Activated CD4-positive, alpha-beta T cell treated with anti-CD3 and anti-CD28 coated beads for 36 hours (primary cell): Measurements from ENCODE around the gene TIMM21. TPM values are rescaled to one million over a fixed set of nuclear protein-coding genes. Genes with fewer than 3 reads are reported as not detected.

Source experiments
- ATAC-seq: fragments of 200-7000 bp; cut with Tn5 transposase; one replicate; pipeline ENCODE4 v1.10.0; 2021; ENCODE audit warnings: mild to moderate bottlenecking, moderate library complexity
- CTCF ChIA-PET: fragments of 350-600 bp; sonication (Branson Sonifier 250); formaldehyde crosslinking; loops from one replicate; lab custom pipeline; 2021; ENCODE audit warnings: antibody characterized with exemption; lab: Charles Lee
- POLR2A ChIA-PET: fragments of 350-600 bp; sonication (Branson Sonifier 250); formaldehyde crosslinking; loops from one replicate; lab custom pipeline; 2021; ENCODE audit warnings: antibody characterized with exemption, inconsistent platforms; lab: Charles Lee
- DNase-seq: peaks from one replicate; pipeline ENCODE4 v3.0.0-alpha.2; 2020
- H3K27ac Mint-ChIP-seq: one replicate; pipeline ENCODE4 v1.8.0; 2021; ENCODE audit warnings: mixed read lengths
- H3K27me3 Mint-ChIP-seq: one replicate; pipeline ENCODE4 v1.8.0; 2021; ENCODE audit warnings: mixed read lengths
- H3K36me3 Mint-ChIP-seq: one replicate; pipeline ENCODE4 v1.8.0; 2021; ENCODE audit warnings: low read depth, mixed read lengths
- H3K4me1 Mint-ChIP-seq: one replicate; pipeline ENCODE4 v1.8.0; 2021; ENCODE audit warnings: mixed read lengths
- H3K4me3 Mint-ChIP-seq: one replicate; pipeline ENCODE4 v1.8.0; 2021; ENCODE audit warnings: mild to moderate bottlenecking, moderate library complexity, mixed read lengths
- H3K9me3 Mint-ChIP-seq: one replicate; pipeline ENCODE4 v1.8.0; 2021; ENCODE audit warnings: low read depth, mixed read lengths
- intact Hi-C, 2 experiments: fragments of 100-400 bp; cut with DNase I in 1 of 2; cut with micrococcal nuclease in 1 of 2; formaldehyde crosslinking; loops; one replicate each; pipeline versions ENCODE4 v1.14.2 to v1.15.1; 2022 to 2024; cut with DNase I, micrococcal nuclease
- total RNA-seq, 2 experiments: library from RNA; stranded (reverse); gene quantifications; one replicate each; pipeline ENCODE4 v1.2.3, GENCODE V29; 2021

Gene TIMM21
- total RNA-seq, 2 experiments from 2014 or later = 36.9 to 52.8 TPM

DNA sequence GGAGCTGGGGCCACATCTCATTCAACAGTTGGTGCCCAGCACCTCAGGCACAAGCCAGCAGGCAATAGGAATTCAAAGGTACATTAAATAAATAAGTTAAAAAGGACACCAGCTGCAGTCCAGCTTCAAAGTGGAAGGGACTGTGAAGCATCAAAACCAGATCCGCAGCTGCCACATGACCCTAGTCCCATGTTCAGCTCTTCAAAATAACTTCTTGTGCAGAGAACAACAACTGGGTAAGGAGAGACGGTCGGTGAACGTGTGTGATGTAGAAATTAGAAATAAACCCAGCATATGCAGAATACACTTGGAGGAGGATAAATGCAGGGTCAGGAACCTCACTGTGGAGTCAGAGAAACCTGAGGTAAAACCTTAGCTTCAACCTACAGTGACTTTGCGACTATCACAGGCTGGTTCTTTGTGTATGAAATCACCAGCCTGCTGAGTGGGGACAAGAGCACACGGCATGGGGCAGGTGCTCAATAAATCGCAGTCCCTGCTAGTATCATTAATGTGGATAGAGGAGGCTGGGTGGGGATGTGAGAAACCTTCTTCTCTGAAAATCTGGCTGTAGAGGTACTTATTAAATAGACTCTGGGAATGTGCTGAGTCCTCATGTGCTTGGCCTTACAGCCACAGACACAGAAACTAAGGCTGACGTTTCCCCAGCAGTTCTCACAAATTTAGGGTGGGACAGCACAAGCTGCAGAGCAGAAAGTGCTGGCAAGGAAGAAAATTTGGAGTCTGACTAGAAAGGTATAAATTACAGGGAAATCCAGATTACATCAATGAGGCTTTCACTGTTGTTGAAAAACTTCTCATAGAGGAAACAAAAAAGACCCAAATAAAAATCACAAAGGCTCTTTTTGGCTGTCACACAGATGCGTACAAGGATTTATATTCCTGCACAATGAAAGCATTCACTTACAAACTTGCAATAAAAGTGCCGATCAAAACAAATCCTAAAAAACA is 21.4 kb upstream of the TIMM21 start:
- H3K9me3 Mint-ChIP-seq = no peaks in the 10 kb centered on the region
- no peaks in the 10 kb centered on the region for H3K27me3 Mint-ChIP-seq
- no peaks in the 10 kb centered on the region for H3K36me3 Mint-ChIP-seq
- POLR2A ChIA-PET = no interaction called here
- CTCF ChIA-PET = interaction anchor here (1.5 kb wide), 1 partner anchor 45 kb away, joined by 3 read pairs; no protein-coding TSS in a partner anchor
- no peak overlapping the region for H3K4me3 Mint-ChIP-seq
- ATAC-seq (no peak), DNase-seq (no peak)
- H3K4me1 Mint-ChIP-seq = peaks cover 2% of the 10 kb centered on the region
- no peak overlapping the region for H3K27ac Mint-ChIP-seq
- intact Hi-C loops = no loop called here

DNA sequence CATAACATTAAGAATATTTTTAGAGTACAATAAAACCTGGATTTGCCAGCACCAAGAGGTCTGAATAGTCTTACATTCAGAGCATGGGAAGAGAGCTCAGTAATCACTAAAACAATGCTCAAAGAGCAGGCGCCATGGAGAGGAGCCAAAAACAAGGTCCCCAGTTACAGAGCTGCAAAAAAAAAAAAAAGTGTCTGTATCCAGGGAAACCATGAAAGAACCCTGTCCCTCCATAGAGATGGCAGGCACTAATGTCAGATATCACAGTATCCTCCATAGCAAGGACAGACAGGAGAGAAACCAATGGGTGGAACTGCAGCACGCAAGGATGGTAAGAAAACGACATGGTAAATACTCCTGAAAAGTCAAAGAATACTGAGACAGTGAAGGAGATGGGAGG is 20.2 kb upstream of the TIMM21 start:
- Mint-ChIP-seq H3K4me1 (peaks cover 2% of the 10 kb centered on the region), H3K27ac (no peak overlapping the region), H3K4me3 (no peak overlapping the region), H3K36me3 (no peaks in the 10 kb centered on the region), H3K9me3 (no peaks in the 10 kb centered on the region), H3K27me3 (no peaks in the 10 kb centered on the region)
- intact Hi-C loops = no loop called here
- ChIA-PET POLR2A (no interaction called here), CTCF (interaction anchor here (1.5 kb wide), 1 partner anchor 46 kb away, joined by 3 read pairs; no protein-coding TSS in a partner anchor)
- ATAC-seq (no peak), DNase-seq (no peak)

DNA sequence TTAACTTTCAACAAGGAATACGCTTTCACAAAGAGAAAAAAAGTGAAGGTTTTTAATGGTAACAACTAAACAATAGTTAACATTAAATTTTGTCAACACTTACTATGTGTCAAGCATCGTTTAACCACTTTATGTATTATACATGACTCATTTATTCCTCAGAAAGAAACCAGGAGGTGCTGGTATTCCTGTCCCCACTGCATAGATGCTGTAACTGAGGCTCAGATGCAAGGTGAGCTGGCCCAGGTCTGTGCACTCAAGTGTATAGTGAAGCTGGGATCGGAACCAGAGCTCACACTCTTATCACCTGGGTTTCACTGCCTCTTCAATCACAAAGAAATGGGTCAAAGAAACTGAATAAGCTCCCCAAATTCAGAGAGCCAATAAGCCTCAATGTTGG is 17.2 kb upstream of the TIMM21 start:
- ChIA-PET CTCF (interaction anchor here (1.1 kb wide), 1 partner anchor 9 kb away, joined by 3 read pairs; no protein-coding TSS in a partner anchor), POLR2A (no interaction called here)
- H3K27me3 Mint-ChIP-seq = no peaks in the 10 kb centered on the region
- no peak overlapping the region for H3K4me3 Mint-ChIP-seq
- H3K9me3 Mint-ChIP-seq = no peaks in the 10 kb centered on the region
- ATAC-seq = peak; percentile 60
- DNase-seq = no peak
- no peaks in the 10 kb centered on the region for H3K36me3 Mint-ChIP-seq
- intact Hi-C loops = no loop called here
- H3K4me1 Mint-ChIP-seq = peaks cover 2% of the 10 kb centered on the region
- no peak overlapping the region for H3K27ac Mint-ChIP-seq

DNA sequence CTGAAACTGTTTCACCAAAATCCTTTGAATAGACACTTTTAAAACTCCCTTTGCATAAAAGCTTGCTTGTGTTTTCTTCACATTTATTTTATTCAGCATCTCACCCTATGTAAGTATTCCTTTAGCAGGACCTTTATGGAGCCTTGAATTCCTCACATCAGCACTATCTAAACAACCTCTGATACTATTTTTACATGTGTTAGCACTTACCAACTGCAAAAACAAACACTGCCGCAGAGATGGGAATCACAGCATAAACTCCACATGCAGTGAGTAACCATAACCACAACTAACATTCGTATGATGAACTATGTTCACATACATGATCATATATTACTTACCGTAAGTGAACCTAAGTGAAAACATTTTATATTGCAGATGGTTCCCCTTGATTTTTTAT is 16.1 kb upstream of the TIMM21 start:
- Mint-ChIP-seq H3K27me3 (peaks cover 2% of the 10 kb centered on the region), H3K4me1 (peaks cover 2% of the 10 kb centered on the region), H3K27ac (no peak overlapping the region), H3K4me3 (no peak overlapping the region), H3K36me3 (no peaks in the 10 kb centered on the region), H3K9me3 (no peaks in the 10 kb centered on the region)
- no peak for DNase-seq
- intact Hi-C loops = no loop called here
- POLR2A ChIA-PET = no interaction called here
- ATAC-seq = no peak
- CTCF ChIA-PET = no interaction called here

DNA sequence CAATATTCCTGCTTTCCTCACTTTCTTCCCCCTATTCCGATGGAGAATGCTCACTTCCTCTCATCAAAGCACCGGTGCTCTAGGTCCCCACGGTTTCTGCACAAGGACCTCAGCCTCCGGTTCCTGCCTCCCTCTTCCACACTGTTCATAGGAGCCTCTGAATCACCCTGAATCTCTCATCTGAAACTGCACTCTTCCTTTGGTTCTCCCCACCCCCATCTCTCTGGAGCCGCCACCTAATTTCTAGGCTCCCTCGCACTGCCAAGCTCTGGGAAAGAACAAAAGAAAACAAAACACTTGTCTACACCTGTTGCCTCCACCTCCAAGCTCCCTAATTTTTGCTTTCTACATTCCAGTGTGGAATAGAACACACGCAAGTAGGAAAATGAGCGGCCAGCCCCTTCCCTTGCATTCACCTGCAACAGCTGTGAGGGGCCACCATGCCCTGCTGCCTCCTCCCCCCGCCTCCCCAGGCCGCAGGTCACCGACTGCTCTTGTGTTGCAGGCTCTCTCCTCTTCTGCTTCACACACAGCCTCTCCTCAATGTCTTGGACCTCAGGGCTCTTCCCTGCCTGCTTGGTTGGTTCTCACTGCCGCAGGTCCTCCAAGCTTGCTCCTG is 10.3 kb upstream of the TIMM21 start:
- H3K36me3 Mint-ChIP-seq = no peaks in the 10 kb centered on the region
- peak overlapping the region; percentile 52 for H3K27ac Mint-ChIP-seq
- peaks cover 10% of the 10 kb centered on the region for H3K27me3 Mint-ChIP-seq
- POLR2A ChIA-PET = interaction anchor here (1.2 to 1.6 kb wide), 2 partner anchors 11 to 152 kb away, joined by 3 to 6 read pairs; no protein-coding TSS in a partner anchor
- no peaks in the 10 kb centered on the region for H3K9me3 Mint-ChIP-seq
- intact Hi-C loops = loop anchor here in 1 of 2 experiments (5.0 kb wide), 1 partner anchor 96 kb away; no protein-coding TSS in a partner anchor
- CTCF ChIA-PET = interaction anchor here (0.7 kb wide), 1 partner anchor 55 kb away, joined by 3 read pairs; no protein-coding TSS in a partner anchor
- DNase-seq (no peak), ATAC-seq (no peak)
- H3K4me3 Mint-ChIP-seq = no peak overlapping the region
- peaks cover 39% of the 10 kb centered on the region for H3K4me1 Mint-ChIP-seq

DNA sequence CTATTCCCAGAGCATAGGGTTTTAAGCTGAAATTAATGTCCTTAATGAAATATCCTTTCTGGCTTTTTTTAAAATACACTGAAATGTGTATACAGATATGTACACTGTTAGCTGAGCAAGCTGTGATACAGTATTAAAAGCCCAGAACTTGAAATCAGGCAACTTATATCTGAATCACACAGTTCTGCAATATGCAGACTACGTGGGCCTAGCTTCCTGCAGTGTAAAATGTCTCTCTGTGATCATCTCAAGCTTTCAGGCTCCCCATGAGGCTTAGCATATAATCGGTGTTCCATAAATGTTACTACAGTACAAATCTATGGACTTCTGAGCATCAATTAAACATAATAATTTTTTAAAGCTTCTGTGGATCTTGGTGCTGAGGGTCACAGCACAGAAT is 8.9 kb upstream of the TIMM21 start:
- peak; percentile 22 for DNase-seq
- intact Hi-C loops = loop anchor here in 1 of 2 experiments (5.0 kb wide), 1 partner anchor 97 kb away; no protein-coding TSS in a partner anchor
- H3K27me3 Mint-ChIP-seq = peaks cover 10% of the 10 kb centered on the region
- peaks cover 39% of the 10 kb centered on the region for H3K4me1 Mint-ChIP-seq
- no peak overlapping the region for H3K4me3 Mint-ChIP-seq
- POLR2A ChIA-PET = interaction anchor here (1.1 to 1.6 kb wide), 3 partner anchors 10 to 57 kb away, joined by 3 read pairs; no protein-coding TSS in a partner anchor
- no peaks in the 10 kb centered on the region for H3K9me3 Mint-ChIP-seq
- CTCF ChIA-PET = interaction anchor here (0.7 to 1.4 kb wide), 6 partner anchors 13 to 172 kb away, joined by 3 to 9 read pairs (median 3); no protein-coding TSS in a partner anchor
- no peaks in the 10 kb centered on the region for H3K36me3 Mint-ChIP-seq
- H3K27ac Mint-ChIP-seq = peak overlapping the region; percentile 92
- ATAC-seq = peak; percentile 72

DNA sequence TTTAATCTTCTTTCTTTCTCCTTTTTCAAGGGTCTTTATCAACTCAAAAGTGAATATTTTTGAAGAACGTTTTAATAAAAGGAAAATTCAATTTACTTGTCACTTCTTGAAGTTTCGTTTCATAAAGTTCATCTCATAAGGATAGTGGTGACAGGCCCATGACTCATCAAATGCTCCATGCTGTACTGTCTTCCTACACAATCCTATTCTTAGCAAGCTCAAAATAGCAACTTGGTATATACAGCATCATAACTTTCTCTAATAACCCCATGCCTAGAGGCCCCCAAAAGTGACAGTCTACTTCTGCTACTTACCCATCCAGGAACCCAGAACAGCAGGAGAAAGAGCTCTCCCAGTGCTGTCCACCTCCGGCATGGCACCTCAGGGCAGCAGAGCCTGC is 8.4 kb upstream of the TIMM21 start:
- DNase-seq (peak; percentile 70), ATAC-seq (peak; percentile 95)
- Mint-ChIP-seq H3K27me3 (peaks cover 10% of the 10 kb centered on the region), H3K4me3 (peak overlapping the region; percentile 50), H3K36me3 (no peaks in the 10 kb centered on the region), H3K4me1 (peaks cover 39% of the 10 kb centered on the region), H3K9me3 (no peaks in the 10 kb centered on the region), H3K27ac (peak overlapping the region; percentile 92)
- ChIA-PET CTCF (interaction anchor here (0.8 to 1.4 kb wide), 6 partner anchors 9 to 171 kb away, joined by 3 to 9 read pairs (median 3); no protein-coding TSS in a partner anchor), POLR2A (interaction anchor here (1.1 to 1.2 kb wide), 2 partner anchors 12 to 57 kb away, joined by 3 read pairs; no protein-coding TSS in a partner anchor)
- intact Hi-C loops = loop anchor here (1.0 to 5.0 kb wide), 2 partner anchors 8 to 98 kb away; partner anchors contain the start of gene TIMM21 (in 2 of the 2)

DNA sequence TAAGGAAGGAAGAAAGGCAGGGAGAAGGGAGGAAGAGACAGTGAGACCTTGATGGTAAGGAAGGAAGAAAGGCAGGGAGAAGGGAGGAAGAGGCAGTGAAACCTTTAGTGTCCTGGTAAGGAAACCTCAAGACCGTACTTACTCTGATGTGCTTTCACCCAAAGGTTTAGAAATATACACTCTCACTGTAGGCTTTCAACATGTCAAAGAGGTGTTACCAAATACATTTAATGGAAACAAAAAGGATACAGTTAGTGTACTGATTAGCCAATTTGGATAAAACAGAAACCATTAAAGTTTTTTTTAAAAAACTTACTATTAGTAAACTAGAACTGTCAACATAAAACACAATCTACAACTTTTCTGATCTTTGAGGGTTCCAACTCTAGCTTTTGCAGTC is 7.7 kb upstream of the TIMM21 start:
- no peak overlapping the region for H3K27ac Mint-ChIP-seq

DNA sequence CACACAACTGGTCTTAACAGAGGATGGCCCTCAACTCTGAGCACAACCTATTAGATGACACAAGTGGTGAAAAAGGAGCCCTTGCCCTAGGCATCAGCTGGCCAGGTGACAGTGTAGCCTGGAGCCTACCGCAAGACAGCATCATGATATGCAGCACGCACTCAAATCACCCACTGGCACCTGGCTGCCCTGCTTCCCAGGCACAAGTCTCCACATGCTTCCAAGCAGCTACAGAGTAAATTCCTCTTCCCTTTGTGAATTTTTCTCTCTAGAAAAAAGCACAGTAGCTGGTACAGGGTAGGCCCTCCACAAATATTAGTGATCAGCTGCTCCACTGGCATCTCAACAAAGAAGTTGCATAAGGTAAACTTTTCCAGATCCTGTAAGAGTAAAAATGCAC is 6.7 kb upstream of the TIMM21 start:
- no peak overlapping the region for H3K27ac Mint-ChIP-seq
- ATAC-seq (no peak), DNase-seq (no peak)
- H3K4me3 Mint-ChIP-seq = no peak overlapping the region
- no peaks in the 10 kb centered on the region for H3K9me3 Mint-ChIP-seq
- intact Hi-C loops = no loop called here
- POLR2A ChIA-PET = no interaction called here
- CTCF ChIA-PET = no interaction called here
- H3K36me3 Mint-ChIP-seq = no peaks in the 10 kb centered on the region
- peaks cover 10% of the 10 kb centered on the region for H3K27me3 Mint-ChIP-seq
- H3K4me1 Mint-ChIP-seq = peaks cover 39% of the 10 kb centered on the region

More for the DNA sequence above, 7.7 kb upstream of the TIMM21 start:
- Mint-ChIP-seq H3K9me3 (no peaks in the 10 kb centered on the region), H3K4me3 (no peak overlapping the region), H3K4me1 (peaks cover 39% of the 10 kb centered on the region), H3K36me3 (no peaks in the 10 kb centered on the region), H3K27me3 (peaks cover 10% of the 10 kb centered on the region)
- ChIA-PET POLR2A (interaction anchor here (1.1 to 1.2 kb wide), 2 partner anchors 11 to 58 kb away, joined by 3 read pairs; no protein-coding TSS in a partner anchor), CTCF (interaction anchor here (1.3 kb wide), 1 partner anchor 9 kb away, joined by 3 read pairs; no protein-coding TSS in a partner anchor)
- intact Hi-C loops = loop anchor here (1.0 kb wide), 1 partner anchor 8 kb away; the partner anchor contains the start of gene TIMM21 (in 2 of the 2)
- DNase-seq (no peak), ATAC-seq (peak; percentile 30)

DNA sequence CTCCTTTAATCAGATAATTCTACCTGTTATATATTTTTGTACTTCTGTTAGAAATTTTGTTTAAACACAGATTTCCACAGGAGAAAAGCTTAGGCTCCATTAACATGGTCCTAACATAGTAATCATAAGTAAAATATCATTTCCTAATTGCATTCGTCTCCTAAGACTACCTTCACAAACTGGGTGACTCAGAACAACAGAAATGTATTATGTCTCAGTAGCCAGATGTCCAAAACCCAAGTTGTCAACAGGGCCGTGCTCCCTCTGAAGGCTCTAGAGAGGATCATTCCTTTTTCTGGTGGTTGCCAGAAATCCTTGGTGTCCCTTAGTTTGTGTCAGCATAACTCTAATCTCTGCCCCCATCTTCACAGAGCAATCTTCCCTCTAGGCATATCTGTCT is 6.1 kb upstream of the TIMM21 start:
- H3K4me3 Mint-ChIP-seq = no peak overlapping the region
- intact Hi-C loops = no loop called here
- CTCF ChIA-PET = no interaction called here
- H3K4me1 Mint-ChIP-seq = peaks cover 43% of the 10 kb centered on the region
- POLR2A ChIA-PET = no interaction called here
- no peak for ATAC-seq
- no peak overlapping the region for H3K27ac Mint-ChIP-seq
- H3K9me3 Mint-ChIP-seq = no peaks in the 10 kb centered on the region
- peaks cover 8% of the 10 kb centered on the region for H3K27me3 Mint-ChIP-seq
- DNase-seq = no peak
- no peaks in the 10 kb centered on the region for H3K36me3 Mint-ChIP-seq

DNA sequence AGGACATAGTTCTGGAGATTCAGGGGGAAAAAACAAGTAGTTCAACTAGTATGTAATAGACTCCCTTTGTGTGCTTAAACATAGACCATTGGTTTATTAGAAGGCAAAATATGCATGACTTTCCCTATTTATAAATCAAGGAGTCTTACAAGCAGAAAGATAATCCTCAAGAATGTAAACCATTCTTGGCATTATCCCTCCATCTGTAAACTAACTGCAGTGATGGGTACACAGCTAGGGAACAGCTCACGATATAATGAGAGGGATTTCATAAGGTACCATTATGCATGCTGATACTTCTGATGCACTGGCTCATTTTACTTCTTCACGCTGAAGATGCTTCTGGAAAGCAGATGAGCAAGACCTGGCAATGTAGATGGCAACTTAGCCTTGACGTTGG is 1.6 kb upstream of the TIMM21 start:
- DNase-seq = no peak
- Mint-ChIP-seq H3K27ac (peak overlapping the region; percentile 83), H3K4me1 (peaks cover 27% of the 10 kb centered on the region), H3K27me3 (no peaks in the 10 kb centered on the region), H3K9me3 (no peaks in the 10 kb centered on the region), H3K36me3 (peaks cover 21% of the 10 kb centered on the region), H3K4me3 (peak overlapping the region; percentile 97)
- ChIA-PET CTCF (no interaction called here), POLR2A (no interaction called here)
- no peak for ATAC-seq
- intact Hi-C loops = loop anchor here (2.0 kb wide), 2 partner anchors 82 to 146 kb away; no protein-coding TSS in a partner anchor
